22Rv1 (cell line): Measurements from ENCODE around the gene LITAFD.

Experiments
- H3K27ac ChIP-seq: fragments of 450-650 bp; 2 replicates; pipeline ENCODE4 v1.5.1; 2017
- ZFX ChIP-seq: fragments of 450-650 bp; IDR thresholded peaks from 2 replicates; pipeline ENCODE4 v1.6.1; 2017; ENCODE audit warnings: antibody characterized with exemption, borderline replicate concordance
- TF ChIP-seq, protein P1 (sequence below): fragments of 450-650 bp; IDR thresholded peaks from 2 replicates; pipeline ENCODE4 v1.5.1; 2017; ENCODE audit warnings: mild to moderate bottlenecking

The LITAFD gene

DNA sequence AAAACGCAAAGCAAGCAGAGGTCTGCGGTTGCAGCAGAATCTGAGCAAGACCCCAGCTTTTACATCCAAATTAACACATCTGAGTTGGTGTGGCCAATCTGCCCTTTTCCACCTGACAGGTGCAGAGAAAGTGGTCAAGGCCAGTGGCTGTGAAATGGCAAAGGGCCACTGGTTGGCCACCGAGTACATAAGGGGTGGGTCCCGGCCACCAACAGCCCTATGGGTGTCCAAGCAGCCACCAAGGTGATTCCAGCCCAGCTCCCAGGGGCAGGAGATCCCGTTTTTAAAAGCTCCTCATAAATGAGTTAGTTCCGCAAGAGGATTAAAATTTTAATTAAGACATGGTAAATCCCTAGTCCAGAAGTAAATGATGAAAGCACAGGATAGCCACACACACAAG is 52.5 kb downstream of the LITAFD start:
- TF ChIP-seq, protein P1, sequence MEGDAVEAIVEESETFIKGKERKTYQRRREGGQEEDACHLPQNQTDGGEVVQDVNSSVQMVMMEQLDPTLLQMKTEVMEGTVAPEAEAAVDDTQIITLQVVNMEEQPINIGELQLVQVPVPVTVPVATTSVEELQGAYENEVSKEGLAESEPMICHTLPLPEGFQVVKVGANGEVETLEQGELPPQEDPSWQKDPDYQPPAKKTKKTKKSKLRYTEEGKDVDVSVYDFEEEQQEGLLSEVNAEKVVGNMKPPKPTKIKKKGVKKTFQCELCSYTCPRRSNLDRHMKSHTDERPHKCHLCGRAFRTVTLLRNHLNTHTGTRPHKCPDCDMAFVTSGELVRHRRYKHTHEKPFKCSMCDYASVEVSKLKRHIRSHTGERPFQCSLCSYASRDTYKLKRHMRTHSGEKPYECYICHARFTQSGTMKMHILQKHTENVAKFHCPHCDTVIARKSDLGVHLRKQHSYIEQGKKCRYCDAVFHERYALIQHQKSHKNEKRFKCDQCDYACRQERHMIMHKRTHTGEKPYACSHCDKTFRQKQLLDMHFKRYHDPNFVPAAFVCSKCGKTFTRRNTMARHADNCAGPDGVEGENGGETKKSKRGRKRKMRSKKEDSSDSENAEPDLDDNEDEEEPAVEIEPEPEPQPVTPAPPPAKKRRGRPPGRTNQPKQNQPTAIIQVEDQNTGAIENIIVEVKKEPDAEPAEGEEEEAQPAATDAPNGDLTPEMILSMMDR: no peak
- no peak for TF ChIP-seq ZFX
- no peak overlapping the region for H3K27ac ChIP-seq
